Occipital lobe (tissue), 2 donors: Measurements from ENCODE around the gene KRTAP10-2. TPM values are rescaled to one million over a fixed set of nuclear protein-coding genes. Genes with fewer than 3 reads are reported as not detected.

ENCODE experiments used
- DNase-seq: peaks from one replicate; lab custom pipeline; 2025; lab: John Stamatoyannopoulos, UW
- total RNA-seq: library from RNA; depleted of rRNA; stranded (reverse); fragments of >200 nt; gene quantifications from one replicate; pipeline ENCODE4 v1.2.3, GENCODE V29; 2014

The KRTAP10-2 gene
- total RNA-seq, 1 donor from 2014 or later: not detected

- no peak for DNase-seq
Observed at GRCh38 chr21:44527156-44527982, 23.9 kb downstream of the KRTAP10-2 start.

GRCh38 chr21:44526096-44526997, 25.0 kb downstream of the KRTAP10-2 start:
- DNase-seq: no peak

- DNase-seq: no peak
Observed at GRCh38 chr21:44525391-44526095, 25.8 kb downstream of the KRTAP10-2 start.

GRCh38 chr21:44524414-44525371, 26.6 kb downstream of the KRTAP10-2 start:
- DNase-seq: no peak

GRCh38 chr21:44523567-44524413, 27.5 kb downstream of the KRTAP10-2 start:
- DNase-seq: no peak

GRCh38 chr21:44522753-44523204, 28.5 kb downstream of the KRTAP10-2 start:
- DNase-seq: no peak

- no peak for DNase-seq
Observed at GRCh38 chr21:44521928-44522752, 29.2 kb downstream of the KRTAP10-2 start.

GRCh38 chr21:44521301-44521927, 29.9 kb downstream of the KRTAP10-2 start:
- DNase-seq: no peak

- DNase-seq: no peak
Observed at GRCh38 chr21:44520326-44521300, 30.7 kb downstream of the KRTAP10-2 start.

GRCh38 chr21:44519346-44520325, 31.7 kb downstream of the KRTAP10-2 start:
- no peak for DNase-seq

GRCh38 chr21:44518686-44519085, 32.6 kb downstream of the KRTAP10-2 start:
- DNase-seq: no peak

GRCh38 chr21:44517175-44517899, 34.0 kb downstream of the KRTAP10-2 start:
- no peak for DNase-seq

GRCh38 chr21:44516828-44517174, 34.5 kb downstream of the KRTAP10-2 start:
- no peak for DNase-seq

GRCh38 chr21:44516342-44516741, 35.0 kb downstream of the KRTAP10-2 start:
- no peak for DNase-seq
